DOHH2 (cell line): ENCODE measurements around the gene SLC44A5.

ENCODE experiments used
- H3F3A ChIP-seq: fragments of 200-600 bp; sonication (generic), shearing (Covaris generic); 2 replicates; pipeline ENCODE4 v1.6.0; 2016; ENCODE audit warnings: antibody characterized with exemption, mild to moderate bottlenecking; ENCODE audit not compliant: control insufficient read depth, insufficient read depth
- H3K27ac ChIP-seq: fragments of 200-600 bp; sonication (generic); 2 replicates; pipeline ENCODE4 v1.5.1; 2014; ENCODE audit warnings: low read depth, mild to moderate bottlenecking, low read length, moderate library complexity
- H3K27me3 ChIP-seq: fragments of 200-600 bp; sonication (generic); 2 replicates; pipeline ENCODE4 v1.6.1; 2014; ENCODE audit warnings: mild to moderate bottlenecking, low read length, mixed read lengths; ENCODE audit not compliant: control insufficient read depth
- H3K36me3 ChIP-seq: fragments of 200-600 bp; sonication (generic); 2 replicates; pipeline ENCODE4 v1.6.1; 2014; ENCODE audit warnings: mild to moderate bottlenecking, low read length, moderate library complexity, mixed read lengths; ENCODE audit not compliant: control insufficient read depth
- H3K4me1 ChIP-seq: fragments of 200-600 bp; sonication (generic); 2 replicates; pipeline ENCODE4 v1.6.1; 2014; ENCODE audit warnings: mild to moderate bottlenecking, low read length, mixed read lengths; ENCODE audit not compliant: control insufficient read depth
- H3K4me2 ChIP-seq: fragments of 200-600 bp; sonication (generic); 2 replicates; pipeline ENCODE4 v1.6.0; 2014; ENCODE audit warnings: mild to moderate bottlenecking, low read length, moderate library complexity
- H3K4me3 ChIP-seq: fragments of 200-600 bp; sonication (generic); 2 replicates; pipeline ENCODE4 v1.5.1; 2014; ENCODE audit warnings: mild to moderate bottlenecking, low read length, mixed read lengths
- H3K79me2 ChIP-seq: fragments of 200-600 bp; sonication (generic); 2 replicates; pipeline ENCODE4 v1.6.1; 2014; ENCODE audit warnings: mild to moderate bottlenecking, low read length, mixed read lengths; ENCODE audit not compliant: control insufficient read depth
- H3K9me2 ChIP-seq: fragments of 200-600 bp; sonication (generic); replicated peaks from 2 replicates; pipeline ENCODE4 v1.6.1; 2014; ENCODE audit warnings: mild to moderate bottlenecking, low read length, mixed read lengths; ENCODE audit not compliant: control insufficient read depth
- H3K9me3 ChIP-seq: fragments of 200-600 bp; sonication (generic); 2 replicates; pipeline ENCODE4 v1.6.1; 2014; ENCODE audit warnings: antibody characterized with exemption, low read length, mixed read lengths; ENCODE audit not compliant: control insufficient read depth, insufficient read depth
- H4K20me1 ChIP-seq: fragments of 200-600 bp; sonication (generic); 2 replicates; pipeline ENCODE4 v1.6.0; 2014; ENCODE audit warnings: low read depth, mild to moderate bottlenecking, antibody characterized with exemption, low read length, moderate library complexity; ENCODE audit not compliant: control insufficient read depth, insufficient read depth
- CTCF ChIP-seq: fragments of 200-600 bp; sonication (generic); IDR thresholded peaks from one replicate; pipeline ENCODE4 v1.5.1; 2014; ENCODE audit warnings: antibody characterized with exemption, mild to moderate bottlenecking, low read depth, low read length; ENCODE audit not compliant: poor library complexity, severe bottlenecking
- EZH2phosphoT487 ChIP-seq: fragments of 200-600 bp; sonication (generic); IDR thresholded peaks from 2 replicates; pipeline ENCODE4 v1.6.1; 2017; ENCODE audit warnings: borderline replicate concordance, mild to moderate bottlenecking, antibody characterized with exemption, low read length, moderate library complexity, mixed read lengths

Gene SLC44A5

GRCh38 chr1:75548721-75549480 is 62.0 kb downstream of the SLC44A5 start:
- no peak overlapping the region for H3K4me2 ChIP-seq
- H3K9me2 ChIP-seq = no peaks in the 10 kb centered on the region
- H4K20me1 ChIP-seq = no peaks in the 10 kb centered on the region
- no peaks in the 10 kb centered on the region for H3K79me2 ChIP-seq
- no peaks in the 10 kb centered on the region for H3K36me3 ChIP-seq
- TF ChIP-seq EZH2phosphoT487 (no peak), CTCF (no peak)
- no peak overlapping the region for H3K4me3 ChIP-seq
- H3K27ac ChIP-seq = no peak overlapping the region
- no peaks in the 10 kb centered on the region for H3K27me3 ChIP-seq
- H3K4me1 ChIP-seq = no peaks in the 10 kb centered on the region
- H3K9me3 ChIP-seq = no peaks in the 10 kb centered on the region
- H3F3A ChIP-seq = no peaks in the 10 kb centered on the region

- Histone ChIP-seq H3K9me2 (no peaks in the 10 kb centered on the region), H3K36me3 (no peaks in the 10 kb centered on the region), H3K27me3 (no peaks in the 10 kb centered on the region), H3K4me2 (no peak overlapping the region), H3K4me1 (no peaks in the 10 kb centered on the region), H4K20me1 (no peaks in the 10 kb centered on the region), H3K79me2 (no peaks in the 10 kb centered on the region), H3K9me3 (no peaks in the 10 kb centered on the region), H3K27ac (no peak overlapping the region), H3F3A (no peaks in the 10 kb centered on the region), H3K4me3 (no peak overlapping the region)
- TF ChIP-seq CTCF (no peak), EZH2phosphoT487 (no peak)
These were observed 67.2 kb downstream of the SLC44A5 start for GRCh38 chr1:75543705-75544104.

DNA sequence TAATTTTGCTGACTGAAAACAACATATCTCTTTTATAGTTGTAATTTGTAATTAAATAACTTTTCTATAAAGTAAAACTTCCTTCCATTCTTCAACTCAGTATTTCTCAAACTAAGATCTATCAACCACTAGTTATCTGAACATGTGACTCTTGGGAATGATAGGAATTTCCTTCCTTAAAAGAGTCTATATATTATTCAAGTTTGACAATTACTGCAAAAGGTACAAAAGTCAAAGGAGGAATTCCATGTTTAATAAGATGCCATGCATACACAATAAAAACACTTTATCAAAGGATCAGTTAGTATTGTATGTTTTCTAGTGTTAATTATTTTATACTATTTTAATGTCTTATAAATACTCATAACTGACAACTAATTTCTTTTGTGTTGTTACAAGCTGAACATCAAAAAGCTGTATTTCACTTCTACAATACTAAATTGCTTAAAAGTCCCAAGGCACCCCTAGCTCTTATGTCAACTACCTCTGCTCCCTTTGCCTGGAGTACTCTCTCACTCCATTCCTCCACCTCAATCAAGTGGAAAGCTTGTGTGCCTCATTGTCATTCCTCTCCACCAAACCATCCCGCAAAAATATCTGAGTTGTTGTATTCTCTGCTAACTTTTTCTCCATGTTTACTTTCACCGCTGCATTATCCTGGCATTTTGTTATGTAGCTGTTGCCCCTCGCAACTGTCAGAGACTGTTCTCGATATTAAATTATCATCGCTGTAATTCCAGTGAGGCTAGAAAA is 67.9 kb downstream of the SLC44A5 start:
- Histone ChIP-seq H3K9me2 (no peaks in the 10 kb centered on the region), H3K79me2 (no peaks in the 10 kb centered on the region), H3K36me3 (no peaks in the 10 kb centered on the region), H3K27me3 (no peaks in the 10 kb centered on the region), H3F3A (no peaks in the 10 kb centered on the region), H3K27ac (no peak overlapping the region), H3K4me3 (no peak overlapping the region), H3K9me3 (no peaks in the 10 kb centered on the region), H4K20me1 (no peaks in the 10 kb centered on the region), H3K4me1 (no peaks in the 10 kb centered on the region), H3K4me2 (no peak overlapping the region)
- TF ChIP-seq EZH2phosphoT487 (no peak), CTCF (no peak)
